GM23338 (cell line): ENCODE data around the gene ARHGEF16. TPM values are rescaled to one million over a fixed set of nuclear protein-coding genes. Genes with fewer than 3 reads are reported as not detected.

Experiments
- ATAC-seq: fragments of 200-7000 bp; cut with Tn5 transposase; 3 replicates; pipeline ENCODE4 v1.9.1; 2020
- DNase-seq: peaks from one replicate; pipeline ENCODE4 v3.0.0-alpha.2; 2015; ENCODE audit warnings: low spot score
- H2AFZ ChIP-seq: fragments of 200-600 bp; sonication (generic); 2 replicates; pipeline ENCODE4 v1.8.0; 2016; ENCODE audit warnings: antibody characterized with exemption, mild to moderate bottlenecking, moderate library complexity
- H3F3A ChIP-seq: fragments of 200-600 bp; sonication (generic); replicated peaks from 2 replicates; pipeline ENCODE4 v1.8.0; 2017; ENCODE audit warnings: antibody characterized with exemption, mixed run types, low read depth
- H3K27ac ChIP-seq: fragments of 200-600 bp; sonication (generic); 2 replicates; pipeline ENCODE4 v1.6.1; 2016; ENCODE audit warnings: low read depth
- H3K27me3 ChIP-seq: fragments of 200-600 bp; sonication (generic); 2 replicates; pipeline ENCODE4 v1.8.0; 2016; ENCODE audit warnings: mild to moderate bottlenecking, mixed run types, moderate library complexity; ENCODE audit not compliant: insufficient read depth
- H3K36me3 ChIP-seq: fragments of 200-600 bp; sonication (generic); 2 replicates; pipeline ENCODE4 v1.8.0; 2016; ENCODE audit warnings: mild to moderate bottlenecking; ENCODE audit not compliant: insufficient read depth
- H3K4me1 ChIP-seq: fragments of 200-600 bp; sonication (generic); 2 replicates; pipeline ENCODE4 v1.8.0; 2016; ENCODE audit warnings: mild to moderate bottlenecking, moderate library complexity; ENCODE audit not compliant: insufficient read depth
- H3K4me2 ChIP-seq: fragments of 200-600 bp; sonication (generic); 2 replicates; pipeline ENCODE4 v1.7.1; 2017; ENCODE audit warnings: mixed run types
- H3K4me3 ChIP-seq: fragments of 200-600 bp; sonication (generic); 2 replicates; pipeline ENCODE4 v1.6.1; 2016; ENCODE audit warnings: mixed run types
- H3K79me2 ChIP-seq: fragments of 200-600 bp; sonication (generic); replicated peaks from 2 replicates; pipeline ENCODE4 v1.8.0; 2017; ENCODE audit warnings: mild to moderate bottlenecking; ENCODE audit not compliant: insufficient read depth
- H3K9me2 ChIP-seq: fragments of 200-600 bp; sonication (generic); 2 replicates; pipeline ENCODE4 v1.8.0; 2017; ENCODE audit not compliant: insufficient read depth
- H4K20me1 ChIP-seq: fragments of 200-600 bp; sonication (generic); replicated peaks from 2 replicates; pipeline ENCODE4 v1.8.0; 2017; ENCODE audit warnings: mild to moderate bottlenecking; ENCODE audit not compliant: insufficient read depth
- H3K27ac Mint-ChIP-seq: 2 replicates; pipeline ENCODE4 v1.8.0; 2020; ENCODE audit warnings: inconsistent platforms, mild to moderate bottlenecking, moderate library complexity, mixed read lengths
- H3K27me3 Mint-ChIP-seq: 3 replicates; pipeline ENCODE4 v1.8.0; 2022; ENCODE audit warnings: low read depth, mild to moderate bottlenecking, moderate library complexity, mixed read lengths, inconsistent platforms; ENCODE audit not compliant: insufficient read depth, poor library complexity
- H3K36me3 Mint-ChIP-seq: 3 replicates; pipeline ENCODE4 v1.8.0; 2021; ENCODE audit warnings: low read depth, mild to moderate bottlenecking, inconsistent platforms, moderate library complexity, mixed read lengths
- H3K4me1 Mint-ChIP-seq: 3 replicates; pipeline ENCODE4 v1.8.0; 2020; ENCODE audit warnings: mild to moderate bottlenecking, inconsistent platforms, mixed read lengths
- H3K4me3 Mint-ChIP-seq: 3 replicates; pipeline ENCODE4 v1.8.0; 2021; ENCODE audit warnings: moderate library complexity, mild to moderate bottlenecking, inconsistent platforms, mixed read lengths
- H3K9me3 Mint-ChIP-seq: 3 replicates; pipeline ENCODE4 v1.8.0; 2020; ENCODE audit warnings: moderate library complexity, mild to moderate bottlenecking, inconsistent platforms, mixed read lengths
- CREB1 ChIP-seq: fragments of 250-450 bp; sonication (Bioruptor Pico); IDR thresholded peaks from 2 replicates; pipeline ENCODE4 v1.5.0; 2020; ENCODE audit warnings: low read depth, mild to moderate bottlenecking, moderate library complexity
- NANOG ChIP-seq: IDR thresholded peaks from 2 replicates; pipeline ENCODE4 v1.6.1; 2016; ENCODE audit warnings: antibody characterized with exemption, borderline replicate concordance
- POLR2AphosphoS5 ChIP-seq: IDR thresholded peaks from 2 replicates; pipeline ENCODE4 v1.6.1; 2016; ENCODE audit warnings: antibody characterized with exemption, low read depth
- STAT1 ChIP-seq: IDR thresholded peaks from one replicate; pipeline ENCODE4 v1.6.1; 2016; ENCODE audit warnings: antibody characterized with exemption; ENCODE audit not compliant: unreplicated experiment
- ZNF114 ChIP-seq: fragments of 250-450 bp; sonication (Bioruptor Pico); IDR thresholded peaks from 2 replicates; pipeline ENCODE4 v1.5.0; 2020; ENCODE audit warnings: mild to moderate bottlenecking, moderate library complexity
- ZNF331 ChIP-seq: fragments of 250-450 bp; sonication (Bioruptor Pico); IDR thresholded peaks from 2 replicates; pipeline ENCODE4 v1.5.0; 2020; ENCODE audit warnings: low read depth, mild to moderate bottlenecking, moderate library complexity
- polyA plus RNA-seq: library from polyadenylated mRNA; unstranded; fragments of >200 nt; fragmentation: Nextera tagmentation; extraction: Ambion mirVana; gene quantifications from 2 replicates; pipeline ENCODE4 v1.2.1, GENCODE V29; 2016
- total RNA-seq: library from RNA; depleted of rRNA; stranded (reverse); fragments of >200 nt; shearing (Covaris generic); gene quantifications from 2 replicates; pipeline ENCODE4 v1.2.3, GENCODE V29; 2014
- TF ChIP-seq, protein P1 (sequence below): fragments of 250-450 bp; sonication (Bioruptor Pico); IDR thresholded peaks from 2 replicates; pipeline ENCODE4 v1.5.0; 2020; ENCODE audit warnings: mild to moderate bottlenecking, moderate library complexity
- TF ChIP-seq, protein P2 (sequence below), 2 experiments: fragments of 200-600 bp in 1 of 2; sonication (generic) in 1 of 2; conservative IDR thresholded peaks; 2 replicates each; pipeline versions ENCODE4 v1.5.1 to v1.6.1; 2016 to 2017; ENCODE audit warnings: antibody characterized with exemption in 2 of 2, low read depth in 2 of 2, mild to moderate bottlenecking in 2 of 2, moderate library complexity in 1 of 2
- TF ChIP-seq, protein P3 (sequence below): IDR thresholded peaks from 2 replicates; pipeline ENCODE4 v1.6.1; 2016; ENCODE audit warnings: antibody characterized with exemption
- TF ChIP-seq, protein P4 (sequence below): IDR thresholded peaks from one replicate; pipeline ENCODE4 v1.6.1; 2018; ENCODE audit warnings: antibody characterized with exemption; ENCODE audit not compliant: unreplicated experiment

Gene ARHGEF16
- total and polyA plus RNA-seq, 2 experiments from 2014 or later: 12.2 to 29.3 TPM

DNA sequence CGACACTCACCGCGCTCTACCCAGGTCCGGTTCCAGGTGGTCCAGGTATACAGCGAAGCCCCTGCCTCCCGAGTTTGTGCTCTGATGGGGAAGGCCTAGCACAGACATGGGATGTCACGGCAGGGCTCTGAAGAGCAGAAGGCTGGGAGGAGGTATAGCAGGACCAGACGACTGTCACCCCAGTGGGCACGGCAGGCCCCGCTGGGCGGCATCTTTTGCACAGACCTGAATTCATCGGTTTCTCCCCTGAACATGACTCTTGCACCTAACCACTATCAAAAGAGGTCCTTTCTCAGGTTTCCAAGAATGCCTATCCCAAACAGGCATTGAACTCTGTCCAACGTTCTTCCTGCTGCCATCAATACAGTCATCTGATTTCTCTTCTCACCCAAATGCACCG is 30.6 kb downstream of the ARHGEF16 start (continued):
- TF ChIP-seq, protein P1, sequence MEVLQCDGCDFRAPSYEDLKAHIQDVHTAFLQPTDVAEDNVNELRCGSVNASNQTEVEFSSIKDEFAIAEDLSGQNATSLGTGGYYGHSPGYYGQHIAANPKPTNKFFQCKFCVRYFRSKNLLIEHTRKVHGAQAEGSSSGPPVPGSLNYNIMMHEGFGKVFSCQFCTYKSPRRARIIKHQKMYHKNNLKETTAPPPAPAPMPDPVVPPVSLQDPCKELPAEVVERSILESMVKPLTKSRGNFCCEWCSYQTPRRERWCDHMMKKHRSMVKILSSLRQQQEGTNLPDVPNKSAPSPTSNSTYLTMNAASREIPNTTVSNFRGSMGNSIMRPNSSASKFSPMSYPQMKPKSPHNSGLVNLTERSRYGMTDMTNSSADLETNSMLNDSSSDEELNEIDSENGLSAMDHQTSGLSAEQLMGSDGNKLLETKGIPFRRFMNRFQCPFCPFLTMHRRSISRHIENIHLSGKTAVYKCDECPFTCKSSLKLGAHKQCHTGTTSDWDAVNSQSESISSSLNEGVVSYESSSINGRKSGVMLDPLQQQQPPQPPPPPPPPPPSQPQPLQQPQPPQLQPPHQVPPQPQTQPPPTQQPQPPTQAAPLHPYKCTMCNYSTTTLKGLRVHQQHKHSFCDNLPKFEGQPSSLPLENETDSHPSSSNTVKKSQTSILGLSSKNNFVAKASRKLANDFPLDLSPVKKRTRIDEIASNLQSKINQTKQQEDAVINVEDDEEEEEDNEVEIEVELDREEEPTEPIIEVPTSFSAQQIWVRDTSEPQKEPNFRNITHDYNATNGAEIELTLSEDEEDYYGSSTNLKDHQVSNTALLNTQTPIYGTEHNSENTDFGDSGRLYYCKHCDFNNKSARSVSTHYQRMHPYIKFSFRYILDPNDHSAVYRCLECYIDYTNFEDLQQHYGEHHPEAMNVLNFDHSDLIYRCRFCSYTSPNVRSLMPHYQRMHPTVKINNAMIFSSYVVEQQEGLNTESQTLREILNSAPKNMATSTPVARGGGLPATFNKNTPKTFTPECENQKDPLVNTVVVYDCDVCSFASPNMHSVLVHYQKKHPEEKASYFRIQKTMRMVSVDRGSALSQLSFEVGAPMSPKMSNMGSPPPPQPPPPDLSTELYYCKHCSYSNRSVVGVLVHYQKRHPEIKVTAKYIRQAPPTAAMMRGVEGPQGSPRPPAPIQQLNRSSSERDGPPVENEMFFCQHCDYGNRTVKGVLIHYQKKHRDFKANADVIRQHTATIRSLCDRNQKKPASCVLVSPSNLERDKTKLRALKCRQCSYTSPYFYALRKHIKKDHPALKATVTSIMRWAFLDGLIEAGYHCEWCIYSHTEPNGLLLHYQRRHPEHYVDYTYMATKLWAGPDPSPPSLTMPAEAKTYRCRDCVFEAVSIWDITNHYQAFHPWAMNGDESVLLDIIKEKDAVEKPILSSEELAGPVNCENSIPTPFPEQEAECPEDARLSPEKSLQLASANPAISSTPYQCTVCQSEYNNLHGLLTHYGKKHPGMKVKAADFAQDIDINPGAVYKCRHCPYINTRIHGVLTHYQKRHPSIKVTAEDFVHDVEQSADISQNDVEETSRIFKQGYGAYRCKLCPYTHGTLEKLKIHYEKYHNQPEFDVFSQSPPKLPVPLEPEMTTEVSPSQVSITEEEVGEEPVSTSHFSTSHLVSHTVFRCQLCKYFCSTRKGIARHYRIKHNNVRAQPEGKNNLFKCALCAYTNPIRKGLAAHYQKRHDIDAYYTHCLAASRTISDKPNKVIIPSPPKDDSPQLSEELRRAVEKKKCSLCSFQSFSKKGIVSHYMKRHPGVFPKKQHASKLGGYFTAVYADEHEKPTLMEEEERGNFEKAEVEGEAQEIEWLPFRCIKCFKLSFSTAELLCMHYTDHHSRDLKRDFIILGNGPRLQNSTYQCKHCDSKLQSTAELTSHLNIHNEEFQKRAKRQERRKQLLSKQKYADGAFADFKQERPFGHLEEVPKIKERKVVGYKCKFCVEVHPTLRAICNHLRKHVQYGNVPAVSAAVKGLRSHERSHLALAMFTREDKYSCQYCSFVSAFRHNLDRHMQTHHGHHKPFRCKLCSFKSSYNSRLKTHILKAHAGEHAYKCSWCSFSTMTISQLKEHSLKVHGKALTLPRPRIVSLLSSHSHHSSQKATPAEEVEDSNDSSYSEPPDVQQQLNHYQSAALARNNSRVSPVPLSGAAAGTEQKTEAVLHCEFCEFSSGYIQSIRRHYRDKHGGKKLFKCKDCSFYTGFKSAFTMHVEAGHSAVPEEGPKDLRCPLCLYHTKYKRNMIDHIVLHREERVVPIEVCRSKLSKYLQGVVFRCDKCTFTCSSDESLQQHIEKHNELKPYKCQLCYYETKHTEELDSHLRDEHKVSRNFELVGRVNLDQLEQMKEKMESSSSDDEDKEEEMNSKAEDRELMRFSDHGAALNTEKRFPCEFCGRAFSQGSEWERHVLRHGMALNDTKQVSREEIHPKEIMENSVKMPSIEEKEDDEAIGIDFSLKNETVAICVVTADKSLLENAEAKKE (CRISPR knock-in tag): no peak
- TF ChIP-seq ZNF114 (CRISPR knock-in tag): no peak
- TF ChIP-seq, protein P2, sequence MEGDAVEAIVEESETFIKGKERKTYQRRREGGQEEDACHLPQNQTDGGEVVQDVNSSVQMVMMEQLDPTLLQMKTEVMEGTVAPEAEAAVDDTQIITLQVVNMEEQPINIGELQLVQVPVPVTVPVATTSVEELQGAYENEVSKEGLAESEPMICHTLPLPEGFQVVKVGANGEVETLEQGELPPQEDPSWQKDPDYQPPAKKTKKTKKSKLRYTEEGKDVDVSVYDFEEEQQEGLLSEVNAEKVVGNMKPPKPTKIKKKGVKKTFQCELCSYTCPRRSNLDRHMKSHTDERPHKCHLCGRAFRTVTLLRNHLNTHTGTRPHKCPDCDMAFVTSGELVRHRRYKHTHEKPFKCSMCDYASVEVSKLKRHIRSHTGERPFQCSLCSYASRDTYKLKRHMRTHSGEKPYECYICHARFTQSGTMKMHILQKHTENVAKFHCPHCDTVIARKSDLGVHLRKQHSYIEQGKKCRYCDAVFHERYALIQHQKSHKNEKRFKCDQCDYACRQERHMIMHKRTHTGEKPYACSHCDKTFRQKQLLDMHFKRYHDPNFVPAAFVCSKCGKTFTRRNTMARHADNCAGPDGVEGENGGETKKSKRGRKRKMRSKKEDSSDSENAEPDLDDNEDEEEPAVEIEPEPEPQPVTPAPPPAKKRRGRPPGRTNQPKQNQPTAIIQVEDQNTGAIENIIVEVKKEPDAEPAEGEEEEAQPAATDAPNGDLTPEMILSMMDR (conservative IDR thresholded peaks at IDR 0.05; ENCODE audit: low read depth in 2 of 2): no peak
- TF ChIP-seq, protein P3, sequence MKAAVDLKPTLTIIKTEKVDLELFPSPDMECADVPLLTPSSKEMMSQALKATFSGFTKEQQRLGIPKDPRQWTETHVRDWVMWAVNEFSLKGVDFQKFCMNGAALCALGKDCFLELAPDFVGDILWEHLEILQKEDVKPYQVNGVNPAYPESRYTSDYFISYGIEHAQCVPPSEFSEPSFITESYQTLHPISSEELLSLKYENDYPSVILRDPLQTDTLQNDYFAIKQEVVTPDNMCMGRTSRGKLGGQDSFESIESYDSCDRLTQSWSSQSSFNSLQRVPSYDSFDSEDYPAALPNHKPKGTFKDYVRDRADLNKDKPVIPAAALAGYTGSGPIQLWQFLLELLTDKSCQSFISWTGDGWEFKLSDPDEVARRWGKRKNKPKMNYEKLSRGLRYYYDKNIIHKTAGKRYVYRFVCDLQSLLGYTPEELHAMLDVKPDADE: no peak

DNA sequence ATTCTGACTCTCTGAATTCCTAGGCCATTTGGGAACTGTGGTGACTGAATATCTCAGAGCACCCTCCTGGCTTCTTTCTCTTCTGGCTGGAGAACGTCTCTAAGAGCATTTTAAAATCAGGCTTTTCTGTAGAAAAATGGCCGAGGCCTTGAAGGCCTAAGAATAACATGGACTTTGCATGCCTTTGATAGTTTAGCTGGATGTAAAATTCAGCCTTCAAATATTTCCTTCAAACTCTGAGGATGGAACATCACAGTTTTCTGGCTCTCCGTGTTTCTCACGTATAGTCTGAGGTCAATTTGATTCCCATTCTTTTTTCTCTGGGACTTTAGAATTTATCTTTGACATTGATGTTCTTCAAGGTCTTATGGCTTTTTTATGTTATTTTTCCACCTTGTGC is 34.0 kb downstream of the ARHGEF16 start:
- Mint-ChIP-seq H3K4me3 (no peak overlapping the region), H3K4me1 (peaks cover 4% of the 10 kb centered on the region; the same call in 2 of the 3 replicates), H3K9me3 (peaks cover 25% of the 10 kb centered on the region), H3K36me3 (peaks cover 14% of the 10 kb centered on the region; the same call in 2 of the 3 replicates), H3K27ac (no peak overlapping the region), H3K27me3 (peaks cover 16% of the 10 kb centered on the region)
- DNase-seq (no peak), ATAC-seq (no peak)
- no peaks in the 10 kb centered on the region for H3K79me2 ChIP-seq
- H3K27me3 ChIP-seq: no peaks in the 10 kb centered on the region
- no peaks in the 10 kb centered on the region for H3K9me2 ChIP-seq
- no peak overlapping the region for H3K4me2 ChIP-seq
- no peak overlapping the region for H3K27ac ChIP-seq
- H3K4me1 ChIP-seq: no peaks in the 10 kb centered on the region
- H3K4me3 ChIP-seq: no peak overlapping the region
- 0 out of 2 replicates have a peak, but pooled peaks cover 2% of the 10 kb centered on the region for H3F3A ChIP-seq
- H2AFZ ChIP-seq: no peak overlapping the region
- H4K20me1 ChIP-seq: no peaks in the 10 kb centered on the region
- H3K36me3 ChIP-seq: no peaks in the 10 kb centered on the region
- TF ChIP-seq NANOG (no peak), CREB1 (CRISPR knock-in tag) (no peak), POLR2AphosphoS5 (no peak), STAT1 (no peak), ZNF331 (no peak)
- TF ChIP-seq, protein P4, sequence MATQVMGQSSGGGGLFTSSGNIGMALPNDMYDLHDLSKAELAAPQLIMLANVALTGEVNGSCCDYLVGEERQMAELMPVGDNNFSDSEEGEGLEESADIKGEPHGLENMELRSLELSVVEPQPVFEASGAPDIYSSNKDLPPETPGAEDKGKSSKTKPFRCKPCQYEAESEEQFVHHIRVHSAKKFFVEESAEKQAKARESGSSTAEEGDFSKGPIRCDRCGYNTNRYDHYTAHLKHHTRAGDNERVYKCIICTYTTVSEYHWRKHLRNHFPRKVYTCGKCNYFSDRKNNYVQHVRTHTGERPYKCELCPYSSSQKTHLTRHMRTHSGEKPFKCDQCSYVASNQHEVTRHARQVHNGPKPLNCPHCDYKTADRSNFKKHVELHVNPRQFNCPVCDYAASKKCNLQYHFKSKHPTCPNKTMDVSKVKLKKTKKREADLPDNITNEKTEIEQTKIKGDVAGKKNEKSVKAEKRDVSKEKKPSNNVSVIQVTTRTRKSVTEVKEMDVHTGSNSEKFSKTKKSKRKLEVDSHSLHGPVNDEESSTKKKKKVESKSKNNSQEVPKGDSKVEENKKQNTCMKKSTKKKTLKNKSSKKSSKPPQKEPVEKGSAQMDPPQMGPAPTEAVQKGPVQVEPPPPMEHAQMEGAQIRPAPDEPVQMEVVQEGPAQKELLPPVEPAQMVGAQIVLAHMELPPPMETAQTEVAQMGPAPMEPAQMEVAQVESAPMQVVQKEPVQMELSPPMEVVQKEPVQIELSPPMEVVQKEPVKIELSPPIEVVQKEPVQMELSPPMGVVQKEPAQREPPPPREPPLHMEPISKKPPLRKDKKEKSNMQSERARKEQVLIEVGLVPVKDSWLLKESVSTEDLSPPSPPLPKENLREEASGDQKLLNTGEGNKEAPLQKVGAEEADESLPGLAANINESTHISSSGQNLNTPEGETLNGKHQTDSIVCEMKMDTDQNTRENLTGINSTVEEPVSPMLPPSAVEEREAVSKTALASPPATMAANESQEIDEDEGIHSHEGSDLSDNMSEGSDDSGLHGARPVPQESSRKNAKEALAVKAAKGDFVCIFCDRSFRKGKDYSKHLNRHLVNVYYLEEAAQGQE: no peak
- TF ChIP-seq, protein P2 (conservative IDR thresholded peaks at IDR 0.05; ENCODE audit: low read depth in 2 of 2): no peak
